Right cardiac atrium (tissue), 5 donors: ENCODE measurements around the gene CBR4. TPM values are rescaled to one million over a fixed set of nuclear protein-coding genes. Genes with fewer than 3 reads are reported as not detected.

Source experiments
- ATAC-seq, 2 donors: fragments of 200-7000 bp; cut with Tn5 transposase; one replicate each; pipeline versions ENCODE4 v1.8.0 to v1.9.1; 2020; ENCODE audit warnings: moderate library complexity in 2 of 2, mild to moderate bottlenecking in 1 of 2
- DNase-seq, 3 donors: peaks; one replicate each; pipeline ENCODE4 v3.0.0-alpha.2; 2020
- H3K27ac ChIP-seq: one replicate; pipeline ENCODE4 v1.5.1; 2013; ENCODE audit warnings: mild to moderate bottlenecking, low read length, control low read depth, moderate library complexity
- H3K27me3 ChIP-seq: one replicate; pipeline ENCODE4 v1.6.1; 2013; ENCODE audit not compliant: control insufficient read depth, insufficient read depth
- H3K4me1 ChIP-seq: one replicate; pipeline ENCODE4 v1.6.1; 2013; ENCODE audit warnings: low read length; ENCODE audit not compliant: control insufficient read depth, insufficient read depth
- H3K4me3 ChIP-seq: one replicate; pipeline ENCODE4 v1.5.1; 2013; ENCODE audit warnings: low read length, control low read depth
- H3K9me3 ChIP-seq: one replicate; pipeline ENCODE4 v1.6.1; 2013; ENCODE audit warnings: low read length; ENCODE audit not compliant: control insufficient read depth
- WGBS: extraction: QIAGEN DNeasy Blood & Tissue Kit; methylation state at CpG from one replicate; pipeline ENCODE4 v1.1.7; 2013; 5-methylcytosine and 5-hydroxymethylcytosine counted together
- intact Hi-C, 4 donors: fragments of 100-400 bp; cut with DNase I; formaldehyde crosslinking; loops; one replicate each; pipeline versions ENCODE4 v1.11.0 to v1.14.0; 2022 to 2023
- polyA plus RNA-seq: library from polyadenylated mRNA; stranded (reverse); fragments of 200-250 nt; gene quantifications from one replicate; pipeline ENCODE4 v1.2.3, GENCODE V29; 2013
- total RNA-seq, 4 donors: library from RNA; stranded (reverse); fragmentation: NEBNext Ultra II Directional; extraction: Animal tissue kit (Norgen Biotek cat#: 25700); gene quantifications; one replicate each; pipeline ENCODE4 v1.2.1, GENCODE V29; 2021
- donor health status: healthy with polysubstance abuse.
- donor health status: DM: no; HTN: yes; CAD: no.
- donor health status: DM: no; HTN: no; CAD: no.
- donor health status: DM: no; HTN: yes; CAD: no; lungs with severe emphysema.
- donor health status: DM: yes; HTN: yes; CAD: no.

Gene CBR4
- total and polyA plus RNA-seq, 5 donors: 14.1 to 19.7 (median 17.4) TPM

- Histone ChIP-seq H3K9me3 (no peaks in the 10 kb centered on the region), H3K27ac (no peak overlapping the region), H3K4me3 (no peak overlapping the region), H3K4me1 (peaks cover 6% of the 10 kb centered on the region), H3K27me3 (no peaks in the 10 kb centered on the region)
- intact Hi-C loops: no loop called here
- WGBS: 29% methylated on average over 2 of the region's 2 CpGs
- DNase-seq (no peak), ATAC-seq (no peak)
Measured at GRCh38 chr4:169014586-169014985, 4.5 kb upstream of the CBR4 start.

- H3K4me1 ChIP-seq: peaks cover 8% of the 10 kb centered on the region
- WGBS: 62% methylated on average over 1 of the region's 1 CpG
- intact Hi-C loops: no loop called here
- H3K27ac ChIP-seq: no peak overlapping the region
- no peaks in the 10 kb centered on the region for H3K27me3 ChIP-seq
- no peak overlapping the region for H3K4me3 ChIP-seq
- no peaks in the 10 kb centered on the region for H3K9me3 ChIP-seq
- DNase-seq (no peak), ATAC-seq (no peak)
Measured at GRCh38 chr4:169013396-169013795, 3.3 kb upstream of the CBR4 start.

DNA sequence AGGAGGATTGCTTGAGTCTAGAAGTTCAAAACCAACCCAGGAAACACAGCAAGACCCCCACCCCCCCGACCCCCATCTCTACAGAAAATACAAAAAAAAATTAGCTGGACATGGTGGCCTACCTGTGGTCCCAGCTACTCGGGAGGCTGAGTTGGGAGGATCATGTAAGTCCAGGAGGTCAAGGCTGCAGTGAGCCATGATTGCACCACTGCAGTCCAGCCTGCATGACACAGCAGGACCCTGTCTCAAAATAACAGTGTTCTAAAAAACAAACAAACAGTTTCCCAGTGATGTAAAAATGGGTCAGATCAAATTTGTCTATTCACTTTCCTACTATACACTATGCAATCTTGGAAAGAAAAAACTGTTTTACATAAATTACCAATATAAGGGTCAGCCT is 2.0 kb upstream of the CBR4 start:
- DNase-seq (no peak), ATAC-seq (no peak)
- Histone ChIP-seq H3K9me3 (no peaks in the 10 kb centered on the region), H3K4me3 (no peak overlapping the region), H3K27me3 (no peaks in the 10 kb centered on the region), H3K27ac (no peak overlapping the region), H3K4me1 (peaks cover 9% of the 10 kb centered on the region)
- WGBS: 86% methylated on average over 2 of the region's 2 CpGs
- intact Hi-C loops: no loop called here

DNA sequence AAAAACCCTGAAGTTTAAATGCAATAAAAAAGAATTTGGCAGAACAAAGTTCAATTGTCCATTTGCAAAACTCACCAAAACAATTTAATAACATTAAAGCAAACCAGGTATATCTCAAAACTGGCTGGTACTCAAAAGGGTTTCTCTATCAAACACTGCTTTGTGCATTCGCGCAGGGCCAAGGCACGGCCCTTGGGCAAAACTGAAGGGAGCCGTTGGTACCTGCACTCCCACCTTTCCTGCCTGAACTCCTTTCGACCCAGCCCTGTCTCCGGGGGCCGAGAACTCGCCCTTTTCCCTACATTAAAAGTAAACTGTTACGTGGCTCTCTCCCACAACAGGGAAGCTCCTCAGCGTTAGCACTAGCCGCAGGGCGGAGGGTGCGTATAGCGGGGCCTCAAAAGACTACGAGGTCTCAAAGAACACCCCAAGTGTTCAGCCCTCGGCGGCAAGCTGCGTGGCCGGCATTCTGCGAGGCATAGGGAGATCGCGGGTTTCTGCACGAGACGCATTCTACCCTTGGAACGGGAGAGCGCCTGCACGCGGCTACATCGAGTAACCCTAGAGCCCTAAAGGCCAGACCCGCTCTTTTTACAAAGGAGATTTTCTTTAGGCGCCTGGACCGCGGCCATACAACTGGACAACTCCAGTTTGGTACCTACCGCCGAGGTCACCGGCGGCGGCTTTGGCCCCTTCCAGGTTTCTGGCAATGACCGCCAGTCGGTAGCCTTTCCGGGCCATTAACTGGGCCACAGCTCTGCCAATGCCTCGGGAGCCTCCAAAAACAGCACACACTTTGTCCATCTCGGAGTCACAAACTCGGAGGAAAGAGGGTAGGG is 550 bp downstream of the CBR4 start:
- ATAC-seq: peak; percentile 66 to 73
- peaks cover 3% of the 10 kb centered on the region for H3K4me1 ChIP-seq
- no peaks in the 10 kb centered on the region for H3K9me3 ChIP-seq
- peak; percentile 70 to 89 (median 82) for DNase-seq
- H3K27me3 ChIP-seq: no peaks in the 10 kb centered on the region
- peak overlapping the region; percentile 96 for H3K27ac ChIP-seq
- under 1% methylated on average over 44 of the region's 44 CpGs for WGBS
- peak overlapping the region; percentile 83 for H3K4me3 ChIP-seq
- intact Hi-C loops: no loop called here

GRCh38 chr4:169005453-169006099 is 4.5 kb downstream of the CBR4 start:
- Histone ChIP-seq H3K4me3 (no peak overlapping the region), H3K4me1 (peaks cover 3% of the 10 kb centered on the region), H3K27me3 (no peaks in the 10 kb centered on the region), H3K27ac (no peak overlapping the region), H3K9me3 (no peaks in the 10 kb centered on the region)
- 43% methylated on average over 1 of the region's 1 CpG for WGBS
- ATAC-seq: no peak
- no peak for DNase-seq
- intact Hi-C loops: no loop called here

- DNase-seq: no peak
- 88% methylated on average over 1 of the region's 1 CpG for WGBS
- Histone ChIP-seq H3K27me3 (no peaks in the 10 kb centered on the region), H3K9me3 (no peaks in the 10 kb centered on the region), H3K27ac (no peak overlapping the region), H3K4me3 (no peak overlapping the region), H3K4me1 (no peaks in the 10 kb centered on the region)
- no peak for ATAC-seq
- intact Hi-C loops: loop anchor here in 1 of 4 donors (5.0 kb wide), 1 partner anchor 293 kb away; no protein-coding TSS in a partner anchor
Measured at GRCh38 chr4:169000315-169000714, 9.7 kb downstream of the CBR4 start.

GRCh38 chr4:168999809-169000208 is 10.2 kb downstream of the CBR4 start:
- Histone ChIP-seq H3K27ac (no peak overlapping the region), H3K4me1 (no peaks in the 10 kb centered on the region), H3K4me3 (no peak overlapping the region), H3K27me3 (no peaks in the 10 kb centered on the region), H3K9me3 (no peaks in the 10 kb centered on the region)
- DNase-seq: no peak
- intact Hi-C loops: loop anchor here in 2 of 4 donors (5.0 to 10.0 kb wide), 2 partner anchors 293 to 485 kb away; no protein-coding TSS in a partner anchor
- 39% methylated on average over 4 of the region's 4 CpGs for WGBS
- ATAC-seq: no peak

GRCh38 chr4:168998596-168998995 is 11.5 kb downstream of the CBR4 start:
- DNase-seq: no peak
- no peaks in the 10 kb centered on the region for H3K4me1 ChIP-seq
- intact Hi-C loops: loop anchor here in 1 of 4 donors (10.0 kb wide), 1 partner anchor 486 kb away; no protein-coding TSS in a partner anchor
- no peaks in the 10 kb centered on the region for H3K27me3 ChIP-seq
- ATAC-seq: no peak
- H3K4me3 ChIP-seq: no peak overlapping the region
- no peak overlapping the region for H3K27ac ChIP-seq
- H3K9me3 ChIP-seq: no peaks in the 10 kb centered on the region
- 88% methylated on average over 1 of the region's 1 CpG for WGBS

GRCh38 chr4:168995537-168996295 is 14.3 kb downstream of the CBR4 start:
- Histone ChIP-seq H3K4me1 (no peaks in the 10 kb centered on the region), H3K9me3 (no peaks in the 10 kb centered on the region), H3K4me3 (no peak overlapping the region), H3K27me3 (no peaks in the 10 kb centered on the region), H3K27ac (no peak overlapping the region)
- 15% methylated on average over 2 of the region's 2 CpGs for WGBS
- DNase-seq (no peak), ATAC-seq (peak; percentile 43 to 60)
- intact Hi-C loops: loop anchor here in 1 of 4 donors (10.0 kb wide), 1 partner anchor 489 kb away; no protein-coding TSS in a partner anchor

GRCh38 chr4:168994958-168995357 is 15.1 kb downstream of the CBR4 start:
- H3K27ac ChIP-seq: no peak overlapping the region
- no peak overlapping the region for H3K4me3 ChIP-seq
- ATAC-seq: no peak
- H3K9me3 ChIP-seq: no peaks in the 10 kb centered on the region
- H3K27me3 ChIP-seq: no peaks in the 10 kb centered on the region
- no peaks in the 10 kb centered on the region for H3K4me1 ChIP-seq
- intact Hi-C loops: loop anchor here in 1 of 4 donors (10.0 kb wide), 1 partner anchor 490 kb away; no protein-coding TSS in a partner anchor
- DNase-seq: no peak
- WGBS: 94% methylated on average over 4 of the region's 4 CpGs
